ENCODE results near the gene TEKT2.

- TF ChIP-seq EZH2 (IDR thresholded peaks at IDR 0.05; ENCODE audit: low read length, missing control alignments) (no peak), CTCF (conservative IDR thresholded peaks at IDR 0.05 in 1 of 2, IDR thresholded peaks at IDR 0.05 in 1 of 2; ENCODE audit: low read depth in 1 of 2, low read length in 2 of 2) (no peak)
These were observed 51.9 kb downstream of the TEKT2 start for GRCh38 chr1:36135796-36136195.

Measured in fibroblast of lung (primary cell).